IMR-90 (cell line): ENCODE data around the gene COA1. TPM values are rescaled to one million over a fixed set of nuclear protein-coding genes. Genes with fewer than 3 reads are reported as not detected.

Experiments used
- ATAC-seq: fragments of 200-7000 bp; cut with Tn5 transposase; 2 replicates; pipeline ENCODE4 v1.9.1; 2020; ENCODE audit warnings: low read depth, mild to moderate bottlenecking, moderate library complexity
- BruUV-seq: library from RNA; stranded (reverse); fragments of 400-500 nt; replicated peaks from 2 replicates; lab custom pipeline; 2021; lab: Mats Ljungman, UMichigan
- CTCF ChIA-PET: fragments of 300-600 bp; formaldehyde crosslinking; extraction: SDS; loops from one replicate; lab custom pipeline; 2021; ENCODE audit warnings: antibody characterized with exemption; lab: Yijun Ruan, JAX
- POLR2A ChIA-PET: fragments of 300-600 bp; sonication (Branson Sonifier 250); formaldehyde crosslinking; loops from one replicate; lab custom pipeline; 2022; ENCODE audit warnings: antibody characterized with exemption; ENCODE audit not compliant: unreplicated experiment; lab: Charles Lee
- DNase-seq: peaks from one replicate; pipeline ENCODE4 v3.0.0; 2013
- H2AFZ ChIP-seq: replicated peaks from 2 replicates; pipeline ENCODE3; 2013; ENCODE audit warnings: low read length, mild to moderate bottlenecking; ENCODE audit not compliant: poor library complexity
- H2AK5ac ChIP-seq: 2 replicates; pipeline ENCODE4 v1.6.1; 2013; ENCODE audit warnings: low read depth, low read length, inconsistent platforms
- H2AK9ac ChIP-seq: replicated peaks from 2 replicates; pipeline ENCODE3; 2013; ENCODE audit warnings: mild to moderate bottlenecking, low read depth, low read length, moderate library complexity; ENCODE audit not compliant: poor library complexity
- H2BK120ac ChIP-seq: 2 replicates; pipeline ENCODE4 v1.6.1; 2013; ENCODE audit warnings: low read depth, low read length, inconsistent platforms
- H2BK15ac ChIP-seq: 3 replicates; pipeline ENCODE4 v1.6.1; 2013; ENCODE audit warnings: low read depth, low read length, inconsistent platforms
- H2BK20ac ChIP-seq: 2 replicates; pipeline ENCODE4 v1.6.1; 2013; ENCODE audit warnings: low read depth, mild to moderate bottlenecking, inconsistent platforms, low read length, moderate library complexity
- H2BK5ac ChIP-seq: 2 replicates; pipeline ENCODE4 v1.6.1; 2013; ENCODE audit warnings: mild to moderate bottlenecking, low read depth, low read length, inconsistent platforms; ENCODE audit not compliant: poor library complexity, severe bottlenecking
- H3K14ac ChIP-seq: replicated peaks from 2 replicates; pipeline ENCODE4 v1.6.1; 2013; ENCODE audit warnings: low read depth, low read length, inconsistent platforms
- H3K18ac ChIP-seq: 2 replicates; pipeline ENCODE4 v1.6.1; 2013; ENCODE audit warnings: low read depth, low read length, control low read depth
- H3K23ac ChIP-seq: 2 replicates; pipeline ENCODE4 v1.6.1; 2013; ENCODE audit warnings: low read depth, low read length, inconsistent platforms
- H3K27ac ChIP-seq: 2 replicates; pipeline ENCODE4 v1.5.1; 2013; ENCODE audit warnings: mild to moderate bottlenecking, control low read depth, low read length; ENCODE audit not compliant: insufficient read depth
- H3K27me3 ChIP-seq: 2 replicates; pipeline ENCODE4 v1.6.1; 2013; ENCODE audit warnings: low read length; ENCODE audit not compliant: control insufficient read depth, insufficient read depth
- H3K36me3 ChIP-seq: 2 replicates; pipeline ENCODE4 v1.6.1; 2013; ENCODE audit warnings: low read length, mixed read lengths; ENCODE audit not compliant: control insufficient read depth, insufficient read depth
- H3K4ac ChIP-seq: 2 replicates; pipeline ENCODE4 v1.6.1; 2013; ENCODE audit warnings: low read depth, low read length, inconsistent platforms
- H3K4me1 ChIP-seq: 2 replicates; pipeline ENCODE4 v1.6.1; 2013; ENCODE audit warnings: low read length, mixed read lengths; ENCODE audit not compliant: control insufficient read depth, insufficient read depth
- H3K4me2 ChIP-seq: 2 replicates; pipeline ENCODE4 v1.6.1; 2013; ENCODE audit warnings: low read depth, mild to moderate bottlenecking, control low read depth, low read length, moderate library complexity
- H3K4me3 ChIP-seq: 2 replicates; pipeline ENCODE4 v1.5.1; 2013; ENCODE audit warnings: low read depth, mild to moderate bottlenecking, control low read depth, low read length, moderate library complexity; ENCODE audit not compliant: insufficient read depth
- H3K56ac ChIP-seq: 2 replicates; pipeline ENCODE4 v1.6.1; 2013; ENCODE audit warnings: low read length, inconsistent platforms; ENCODE audit not compliant: insufficient read depth; ENCODE audit errors: extremely low read depth
- H3K79me1 ChIP-seq, 2 experiments: 2 replicates each; pipeline ENCODE4 v1.6.1; 2013; ENCODE audit warnings: low read length in 2 of 2, inconsistent platforms in 1 of 2, low read depth in 1 of 2
- H3K9ac ChIP-seq: 2 replicates; pipeline ENCODE4 v1.6.1; 2013; ENCODE audit warnings: low read depth, low read length, control low read depth
- H3K9me1 ChIP-seq: 2 replicates; pipeline ENCODE4 v1.6.1; 2013; ENCODE audit warnings: low read length, inconsistent platforms; ENCODE audit not compliant: insufficient read depth
- H3K9me3 ChIP-seq: 2 replicates; pipeline ENCODE4 v1.6.1; 2013; ENCODE audit warnings: low read length; ENCODE audit not compliant: control insufficient read depth, insufficient read depth
- H4K20me1 ChIP-seq: 2 replicates; pipeline ENCODE4 v1.6.1; 2013; ENCODE audit warnings: low read length, inconsistent platforms; ENCODE audit not compliant: insufficient read depth
- H4K5ac ChIP-seq: 2 replicates; pipeline ENCODE4 v1.6.1; 2013; ENCODE audit warnings: mild to moderate bottlenecking, low read depth, low read length, control low read depth
- H4K8ac ChIP-seq, 2 experiments: 2 replicates each; pipeline ENCODE4 v1.6.1; 2013; ENCODE audit warnings: low read depth in 2 of 2, low read length in 2 of 2, control low read depth in 1 of 2, inconsistent platforms in 1 of 2
- H4K91ac ChIP-seq: 2 replicates; pipeline ENCODE4 v1.6.1; 2013; ENCODE audit warnings: low read depth, low read length, inconsistent platforms; ENCODE audit not compliant: insufficient read depth
- BHLHE40 ChIP-seq: fragments of 150-350 bp; IDR thresholded peaks from 2 replicates; pipeline ENCODE4 v1.6.1; 2016; ENCODE audit warnings: mild to moderate bottlenecking, low read depth, low read length
- CEBPB ChIP-seq: IDR thresholded peaks from 2 replicates; pipeline ENCODE4 v1.6.1; 2012; ENCODE audit warnings: low read depth, low read length, improper control_type of control experiment
- CHD1 ChIP-seq: IDR thresholded peaks from 2 replicates; pipeline ENCODE4 v1.6.1; 2012; ENCODE audit warnings: low read depth, low read length, improper control_type of control experiment
- MAFK ChIP-seq: IDR thresholded peaks from 2 replicates; pipeline ENCODE4 v1.6.1; 2012; ENCODE audit warnings: low read depth, low read length, improper control_type of control experiment
- POLR2A ChIP-seq: IDR thresholded peaks from 2 replicates; pipeline ENCODE4 v1.6.1; 2012; ENCODE audit warnings: mild to moderate bottlenecking, low read depth, low read length
- RAD21 ChIP-seq: IDR thresholded peaks from 2 replicates; pipeline ENCODE4 v1.6.1; 2012; ENCODE audit warnings: low read length, improper control_type of control experiment
- RFX5 ChIP-seq: IDR thresholded peaks from 2 replicates; pipeline ENCODE4 v1.8.0; 2012; ENCODE audit warnings: low read depth, mild to moderate bottlenecking, low read length, moderate library complexity
- SMC3 ChIP-seq: fragments of 150-350 bp; IDR thresholded peaks from 2 replicates; pipeline ENCODE4 v1.6.1; 2016; ENCODE audit warnings: low read depth, mild to moderate bottlenecking, antibody characterized with exemption, low read length, moderate library complexity
- USF2 ChIP-seq: fragments of 150-350 bp; IDR thresholded peaks from 2 replicates; pipeline ENCODE4 v1.6.1; 2017; ENCODE audit warnings: mild to moderate bottlenecking, antibody characterized with exemption, low read length, low read depth
- WGBS, 2 experiments: methylation state at CpG; one replicate each; pipeline versions ENCODE4 v1.1.5 to v1.1.7; 2013; ENCODE audit warnings: missing lambda C conversion rate in 2 of 2; ENCODE audit not compliant: insufficient read length in 1 of 2; ENCODE audit errors: extremely low coverage in 2 of 2; 5-methylcytosine and 5-hydroxymethylcytosine counted together
- dilution Hi-C: fragments of 300-500 bp; cut with HindIII; formaldehyde crosslinking; loops from one replicate; pipeline ENCODE4 v1.14.3; 2018; ENCODE audit warnings: low sequenced_read_pairs; ENCODE audit not compliant: unreplicated experiment
- in situ Hi-C: fragments of 300-500 bp; cut with MboI; formaldehyde crosslinking; loops from 3 replicates; pipeline ENCODE4 v1.14.3; 2019; ENCODE audit warnings: low sequenced_read_pairs, inconsistent platforms, mixed read lengths
- intact Hi-C: fragments of 100-400 bp; cut with micrococcal nuclease; formaldehyde crosslinking; loops from 2 replicates; pipeline ENCODE4 v1.10.0; 2022
- polyA plus RNA-seq, 3 experiments: library from polyadenylated mRNA; depleted of rRNA; stranded (reverse); fragments of >200 nt; gene quantifications; 2 replicates each; pipeline ENCODE4 v1.2.3, GENCODE V29; 2012; ENCODE audit warnings: low replicate concordance in 1 of 3
- total RNA-seq: library from RNA; depleted of rRNA; stranded (reverse); fragments of >200 nt; gene quantifications from 2 replicates; pipeline ENCODE4 v1.2.3, GENCODE V29; 2012
- TF ChIP-seq, protein P1 (sequence below): fragments of 150-350 bp; IDR thresholded peaks from 2 replicates; pipeline ENCODE4 v1.6.1; 2016; ENCODE audit warnings: low read depth, mild to moderate bottlenecking, low read length, moderate library complexity, borderline replicate concordance

Gene COA1
- total and polyA plus RNA-seq, 2 of the 4 experiments (the other 2 are of a cell fraction): 34.2 to 59.5 TPM

- peak within 1 kb of the TSS; percentile 87; the same call in 1 of the 2 replicates for H3K18ac ChIP-seq
- BruUV-seq: no TSS peak
- H2AK9ac ChIP-seq: peak within 1 kb of the TSS; percentile 88
- no peak within 1 kb of the TSS for H2BK20ac ChIP-seq
- peak within 1 kb of the TSS; percentile 79 to 90 for H4K8ac ChIP-seq
- H4K5ac ChIP-seq: peak within 1 kb of the TSS; percentile 96
- peak within 1 kb of the TSS; percentile 98 for H2AFZ ChIP-seq
- dilution Hi-C loops: no loop called here
- TF ChIP-seq BHLHE40 (no peak), CHD1 (no peak), MAFK (no peak), SMC3 (no peak), RAD21 (no peak), POLR2A (no peak), RFX5 (no peak), USF2 (no peak), CEBPB (no peak)
- TF ChIP-seq, protein P1, sequence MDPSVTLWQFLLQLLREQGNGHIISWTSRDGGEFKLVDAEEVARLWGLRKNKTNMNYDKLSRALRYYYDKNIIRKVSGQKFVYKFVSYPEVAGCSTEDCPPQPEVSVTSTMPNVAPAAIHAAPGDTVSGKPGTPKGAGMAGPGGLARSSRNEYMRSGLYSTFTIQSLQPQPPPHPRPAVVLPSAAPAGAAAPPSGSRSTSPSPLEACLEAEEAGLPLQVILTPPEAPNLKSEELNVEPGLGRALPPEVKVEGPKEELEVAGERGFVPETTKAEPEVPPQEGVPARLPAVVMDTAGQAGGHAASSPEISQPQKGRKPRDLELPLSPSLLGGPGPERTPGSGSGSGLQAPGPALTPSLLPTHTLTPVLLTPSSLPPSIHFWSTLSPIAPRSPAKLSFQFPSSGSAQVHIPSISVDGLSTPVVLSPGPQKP: no peak
- H4K20me1 ChIP-seq: no peaks in the 10 kb centered on the region; the same call in 1 of the 2 replicates
- in situ Hi-C loops: no loop called here
- H3K56ac ChIP-seq: peak within 1 kb of the TSS; percentile 43; the same call in 1 of the 2 replicates
- peak within 1 kb of the TSS; percentile 90 for H3K9ac ChIP-seq
- H3K9me1 ChIP-seq: peaks cover 21% of the 10 kb centered on the region
- H3K79me1 ChIP-seq: peaks cover 2 to 20% of the 10 kb centered on the region in 2 experiments; a peak in 3 of 4 replicates
- peak; percentile 86 for ATAC-seq
- peak within 1 kb of the TSS; percentile 70; the same call in 1 of the 2 replicates for H2AK5ac ChIP-seq
- ChIA-PET CTCF (interaction anchor here (0.6 to 1.5 kb wide), 2 partner anchors 8 to 176 kb away, joined by 3 read pairs; no protein-coding TSS in a partner anchor), POLR2A (interaction anchor here (0.6 kb wide), 1 partner anchor 43 kb away, joined by 3 read pairs; no protein-coding TSS in a partner anchor)
- no peaks in the 10 kb centered on the region for H3K9me3 ChIP-seq
- H3K27me3 ChIP-seq: no peaks in the 10 kb centered on the region
- peak within 1 kb of the TSS; percentile 87 for H3K23ac ChIP-seq
- peak within 1 kb of the TSS; percentile 78; the same call in 1 of the 2 replicates for H3K14ac ChIP-seq
- H3K4me3 ChIP-seq: peak within 1 kb of the TSS; percentile 95
- peak; percentile 18 for DNase-seq
- H4K91ac ChIP-seq: peak within 1 kb of the TSS; percentile 60
- H2BK5ac ChIP-seq: peak within 1 kb of the TSS; percentile 63
- intact Hi-C loops: no loop called here
- H2BK15ac ChIP-seq: peak within 1 kb of the TSS; percentile 95; the same call in 2 of the 3 replicates
- H3K36me3 ChIP-seq: no peaks in the 10 kb centered on the region
- H3K4me1 ChIP-seq: peaks cover 15% of the 10 kb centered on the region
- H3K4ac ChIP-seq: peak within 1 kb of the TSS; percentile 74
- peak within 1 kb of the TSS; percentile 64; the same call in 1 of the 2 replicates for H2BK120ac ChIP-seq
- peak within 1 kb of the TSS; percentile 98 for H3K4me2 ChIP-seq
- H3K27ac ChIP-seq: peak within 1 kb of the TSS; percentile 84
- 0% methylated on average over 9 of the region's 67 CpGs; no CpG with 5 or more reads in 1 of the 2 experiments for WGBS, 2 experiments
Observed at GRCh38 chr7:43758029-43758821, 28.9 kb upstream of the COA1 start, which contains the start of gene BLVRA. BLVRA (plus strand) TSS chr7:43758680; CDS start chr7:43771159, 12,479 bp downstream.
